BJ (cell line): ENCODE data around the gene FOXB2. TPM values are rescaled to one million over a fixed set of nuclear protein-coding genes. Genes with fewer than 3 reads are reported as not detected.

Experiments
- CTCF ChIA-PET: fragments of 350-600 bp; formaldehyde crosslinking; extraction: SDS; loops from one replicate; lab custom pipeline; 2021; ENCODE audit warnings: antibody characterized with exemption, inconsistent platforms; lab: Yijun Ruan, JAX
- POLR2A ChIA-PET: fragments of 300-600 bp; sonication (Branson Sonifier 250); formaldehyde crosslinking; extraction: SDS; loops from one replicate; lab custom pipeline; 2021; ENCODE audit warnings: antibody characterized with exemption; lab: Charles Lee
- DNase-seq: peaks from one replicate; pipeline ENCODE4 v3.0.0-alpha.2; 2011; ENCODE audit warnings: low read depth
- H3K27me3 ChIP-seq: 2 replicates; pipeline ENCODE4 v1.6.0; 2011; ENCODE audit warnings: low read length; ENCODE audit not compliant: control insufficient read depth, insufficient read depth
- H3K36me3 ChIP-seq: 2 replicates; pipeline ENCODE4 v1.5.1; 2011; ENCODE audit warnings: low read length; ENCODE audit not compliant: control insufficient read depth, insufficient read depth
- H3K4me3 ChIP-seq: 2 replicates; pipeline ENCODE4 v1.5.1; 2011; ENCODE audit warnings: low read depth, mild to moderate bottlenecking, control low read depth, low read length
- CTCF ChIP-seq: IDR thresholded peaks from 2 replicates; pipeline ENCODE4 v1.5.1; 2011; ENCODE audit warnings: low read depth, mild to moderate bottlenecking, control low read depth, inconsistent platforms, low read length, moderate library complexity; ENCODE audit not compliant: insufficient read depth
- polyA plus RNA-seq: library from polyadenylated mRNA; depleted of rRNA; stranded (reverse); fragments of >200 nt; gene quantifications from 2 replicates; pipeline ENCODE4 v1.2.3, GENCODE V29; 2011

FOXB2 gene
- polyA plus RNA-seq, 1 experiment, result not detected

DNA sequence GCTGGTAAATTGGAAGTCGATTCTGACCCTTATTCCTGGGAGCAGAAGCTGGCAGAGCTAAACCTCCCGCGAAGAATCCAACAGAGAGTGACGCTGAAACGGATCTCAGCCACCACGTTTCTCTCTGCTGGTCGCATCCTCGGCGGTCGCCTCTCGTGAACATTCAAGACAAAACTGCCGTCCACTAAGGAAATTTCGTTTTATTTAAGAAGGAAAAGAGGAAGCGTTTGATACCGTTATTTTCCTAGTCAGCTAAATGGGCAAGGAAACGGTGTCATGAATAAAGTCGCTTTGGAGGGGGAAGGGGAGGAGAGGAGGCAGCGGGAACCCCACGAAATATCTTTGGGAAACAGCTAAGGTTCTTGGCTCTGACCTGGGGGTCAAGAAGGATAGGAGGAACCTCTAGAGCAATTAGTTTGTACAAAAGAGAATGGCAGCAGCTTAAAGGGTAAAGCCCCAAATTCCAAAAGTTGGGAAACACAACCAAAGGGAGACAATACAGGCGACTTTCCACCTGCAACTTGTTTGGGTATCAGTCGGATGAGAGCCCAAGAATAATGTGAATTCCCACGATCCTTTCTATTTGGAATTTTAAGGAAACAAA lies 1.9 kb downstream of the FOXB2 start:
- POLR2A ChIA-PET, result no interaction called here
- no peak overlapping the region for H3K4me3 ChIP-seq
- peaks cover 64% of the 10 kb centered on the region for H3K27me3 ChIP-seq
- no peak for TF ChIP-seq CTCF
- no peak for DNase-seq
- CTCF ChIA-PET, result interaction anchor here (0.5 kb wide), 1 partner anchor 436 kb away, joined by 3 read pairs; no protein-coding TSS in a partner anchor
- no peaks in the 10 kb centered on the region for H3K36me3 ChIP-seq

- no peak overlapping the region for H3K4me3 ChIP-seq
- H3K36me3 ChIP-seq, result no peaks in the 10 kb centered on the region
- no peak for DNase-seq
- no peak for TF ChIP-seq CTCF
- peaks cover 58% of the 10 kb centered on the region for H3K27me3 ChIP-seq
- CTCF ChIA-PET, result no interaction called here
- POLR2A ChIA-PET, result no interaction called here
Observed at GRCh38 chr9:77021922-77022782, 2.7 kb downstream of the FOXB2 start.

DNA sequence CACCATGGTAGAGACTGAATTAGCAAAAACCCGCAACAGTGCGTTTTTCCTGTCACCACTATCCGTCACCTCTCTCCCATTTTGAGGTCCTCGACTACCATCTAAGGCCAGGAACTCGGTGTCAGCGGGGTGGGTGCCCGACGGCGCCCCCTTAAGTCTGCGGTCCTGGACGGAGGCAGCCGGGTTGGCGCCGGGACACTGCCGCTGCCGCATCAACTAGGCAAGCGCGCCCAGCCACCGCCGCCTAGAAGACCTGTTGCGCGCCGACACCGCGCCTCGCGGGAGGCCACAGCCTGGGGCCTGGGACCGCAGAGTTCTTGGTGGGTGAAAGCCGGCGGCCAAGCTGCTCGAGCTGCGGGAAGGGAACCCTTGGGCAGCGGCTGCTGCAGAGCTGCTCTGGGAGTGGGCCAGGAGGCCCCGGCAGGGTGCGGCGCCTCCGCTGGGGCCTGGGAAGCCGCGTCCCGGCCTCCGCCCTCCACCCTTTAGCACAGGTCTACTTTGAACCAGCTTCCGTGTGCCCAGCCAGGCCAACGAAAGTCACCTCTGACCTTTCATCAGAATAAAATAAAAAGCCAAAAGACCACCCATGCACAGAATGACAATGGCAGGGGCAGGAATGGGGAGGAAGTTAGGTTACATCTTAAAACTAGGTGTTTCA lies 3.5 kb downstream of the FOXB2 start:
- ChIA-PET POLR2A (no interaction called here), CTCF (no interaction called here)
- peaks cover 50% of the 10 kb centered on the region for H3K27me3 ChIP-seq

GRCh38 chr9:77023726-77024125 lies 4.3 kb downstream of the FOXB2 start:
- ChIA-PET CTCF (no interaction called here), POLR2A (no interaction called here)
- no peak for TF ChIP-seq CTCF
- Histone ChIP-seq H3K4me3 (no peak overlapping the region), H3K27me3 (peaks cover 48% of the 10 kb centered on the region), H3K36me3 (no peaks in the 10 kb centered on the region)
- DNase-seq, result no peak

More for the DNA sequence above, 3.5 kb downstream of the FOXB2 start:
- DNase-seq, result no peak
- no peaks in the 10 kb centered on the region for H3K36me3 ChIP-seq
- TF ChIP-seq CTCF, result no peak
- H3K4me3 ChIP-seq, result no peak overlapping the region
